ENCODE results near the gene IQSEC3.
A peak's percentile ranks its signal among the peaks of the same experiment; 100 is the strongest.

IQSEC3 gene

GRCh38 chr12:80681-81190, 14.2 kb downstream of the IQSEC3 start:
- DNase-seq (ENCODE audit: low spot score) = no peak

GRCh38 chr12:82740-83139, 16.2 kb downstream of the IQSEC3 start:
- no peak for DNase-seq (ENCODE audit: low spot score)

- DNase-seq (ENCODE audit: low spot score) = no peak
These were observed 17.5 kb downstream of the IQSEC3 start for GRCh38 chr12:84056-84455.

- DNase-seq (ENCODE audit: low spot score) = no peak
These were observed 18.7 kb downstream of the IQSEC3 start for GRCh38 chr12:85191-85666.

- DNase-seq (ENCODE audit: low spot score) = no peak
These were observed 20.7 kb downstream of the IQSEC3 start for GRCh38 chr12:87315-87714.

- no peak for DNase-seq (ENCODE audit: low spot score)
These were observed 21.3 kb downstream of the IQSEC3 start for GRCh38 chr12:87856-88255.

- no peak for DNase-seq (ENCODE audit: low spot score)
These were observed 23.1 kb downstream of the IQSEC3 start for GRCh38 chr12:89653-90052.

- no peak for DNase-seq (ENCODE audit: low spot score)
These were observed 24.6 kb downstream of the IQSEC3 start for GRCh38 chr12:91213-91612.

GRCh38 chr12:93266-94005, 26.9 kb downstream of the IQSEC3 start:
- DNase-seq (ENCODE audit: low spot score) = no peak

GRCh38 chr12:96543-96942, 30.0 kb downstream of the IQSEC3 start:
- no peak for DNase-seq (ENCODE audit: low spot score)

- DNase-seq (ENCODE audit: low spot score) = no peak
These were observed 32.4 kb downstream of the IQSEC3 start for GRCh38 chr12:98924-99352.

- DNase-seq (ENCODE audit: low spot score) = no peak
These were observed 33.0 kb downstream of the IQSEC3 start for GRCh38 chr12:99605-100004.

GRCh38 chr12:101969-102878, 35.7 kb downstream of the IQSEC3 start:
- no peak for DNase-seq (ENCODE audit: low spot score)

- no peak for DNase-seq (ENCODE audit: low spot score)
These were observed 36.3 kb downstream of the IQSEC3 start for GRCh38 chr12:102879-103168.

- DNase-seq (ENCODE audit: low spot score) = no peak
These were observed 36.8 kb downstream of the IQSEC3 start for GRCh38 chr12:103169-103981.

GRCh38 chr12:104551-105081, 38.0 kb downstream of the IQSEC3 start:
- no peak for DNase-seq (ENCODE audit: low spot score)

GRCh38 chr12:105696-106095, 39.1 kb downstream of the IQSEC3 start:
- no peak for DNase-seq (ENCODE audit: low spot score)

- no peak for DNase-seq (ENCODE audit: low spot score)
These were observed 39.6 kb downstream of the IQSEC3 start for GRCh38 chr12:106118-106591.

- DNase-seq (ENCODE audit: low spot score) = peak; percentile 11
These were observed 42.0 kb downstream of the IQSEC3 start for GRCh38 chr12:108594-108993.

GRCh38 chr12:109446-109845, 42.9 kb downstream of the IQSEC3 start:
- DNase-seq (ENCODE audit: low spot score) = no peak

GRCh38 chr12:109872-110271, 43.3 kb downstream of the IQSEC3 start:
- DNase-seq (ENCODE audit: low spot score) = no peak
